Measurements from ENCODE around the gene GLI3.

GLI3 gene

GRCh38 chr7:42143711-42144600 is 93.1 kb downstream of the GLI3 start:
- no peak for DNase-seq (ENCODE audit: low read depth in 2 of 2)

GRCh38 chr7:42142089-42142488 is 94.9 kb downstream of the GLI3 start:
- DNase-seq (ENCODE audit: low read depth in 2 of 2) = no peak

- no peak for DNase-seq (ENCODE audit: low read depth in 2 of 2)
These were observed 97.3 kb downstream of the GLI3 start for GRCh38 chr7:42139751-42140150.

GRCh38 chr7:42138691-42139090 is 98.3 kb downstream of the GLI3 start:
- DNase-seq (ENCODE audit: low read depth in 2 of 2) = no peak

- no peak for DNase-seq (ENCODE audit: low read depth in 2 of 2)
These were observed 99.1 kb downstream of the GLI3 start for GRCh38 chr7:42137941-42138340.

GRCh38 chr7:42137431-42137830 is 99.6 kb downstream of the GLI3 start:
- no peak for DNase-seq (ENCODE audit: low read depth in 2 of 2)

- DNase-seq (ENCODE audit: low read depth in 2 of 2) = no peak
These were observed 101.3 kb downstream of the GLI3 start for GRCh38 chr7:42135728-42136127.

- no peak for DNase-seq (ENCODE audit: low read depth in 2 of 2)
These were observed 102.6 kb downstream of the GLI3 start for GRCh38 chr7:42134276-42134876.

- DNase-seq (ENCODE audit: low read depth in 2 of 2) = no peak
These were observed 103.7 kb downstream of the GLI3 start for GRCh38 chr7:42133321-42133720.

GRCh38 chr7:42128703-42129102 is 108.3 kb downstream of the GLI3 start:
- no peak for DNase-seq (ENCODE audit: low read depth in 2 of 2)

- DNase-seq (ENCODE audit: low read depth in 2 of 2) = no peak
These were observed 109.8 kb downstream of the GLI3 start for GRCh38 chr7:42127232-42127622.

GRCh38 chr7:42126475-42127231 is 110.4 kb downstream of the GLI3 start:
- no peak for DNase-seq (ENCODE audit: low read depth in 2 of 2)

- DNase-seq (ENCODE audit: low read depth in 2 of 2) = no peak
These were observed 111.7 kb downstream of the GLI3 start for GRCh38 chr7:42125321-42125720.

GRCh38 chr7:42123716-42124115 is 113.3 kb downstream of the GLI3 start:
- no peak for DNase-seq (ENCODE audit: low read depth in 2 of 2)

GRCh38 chr7:42120191-42120590 is 116.8 kb downstream of the GLI3 start:
- DNase-seq (ENCODE audit: low read depth in 2 of 2) = no peak

GRCh38 chr7:42117201-42117600 is 119.8 kb downstream of the GLI3 start:
- no peak for DNase-seq (ENCODE audit: low read depth in 2 of 2)

GRCh38 chr7:42115795-42116194 is 121.2 kb downstream of the GLI3 start:
- no peak for DNase-seq (ENCODE audit: low read depth in 2 of 2)

- DNase-seq (ENCODE audit: low read depth in 2 of 2) = no peak
These were observed 126.7 kb downstream of the GLI3 start for GRCh38 chr7:42110333-42110732.

- no peak for DNase-seq (ENCODE audit: low read depth in 2 of 2)
These were observed 128.0 kb downstream of the GLI3 start for GRCh38 chr7:42108803-42109528.

GRCh38 chr7:42107484-42108240 is 129.3 kb downstream of the GLI3 start:
- DNase-seq (ENCODE audit: low read depth in 2 of 2) = no peak

- no peak for DNase-seq (ENCODE audit: low read depth in 2 of 2)
These were observed 130.4 kb downstream of the GLI3 start for GRCh38 chr7:42106562-42106961.

Data from stimulated activated CD8-positive, alpha-beta memory T cell treated with anti-CD3 and anti-CD28 coated beads, Interleukin-15, amount 100 ng/mL, for 4 hours (primary cell).